HG03342 (cell line): ENCODE data around the gene RNF31.

Experiments
- ATAC-seq: cut with Tn5 transposase; IDR thresholded peaks from one replicate; pipeline ENCODE4 v1.9.1; 2021; ENCODE audit warnings: mild to moderate bottlenecking, moderate library complexity; ENCODE audit not compliant: unreplicated experiment

Gene RNF31

GRCh38 chr14:24137529-24138395 lies 9.5 kb upstream of the RNF31 start:
- ATAC-seq, result no peak

GRCh38 chr14:24138396-24139271 lies 8.7 kb upstream of the RNF31 start:
- no peak for ATAC-seq

GRCh38 chr14:24139272-24139934 lies 7.9 kb upstream of the RNF31 start:
- ATAC-seq, result no peak

- peak; percentile 82 for ATAC-seq
These were observed 6.0 kb upstream of the RNF31 start, which contains the start of gene EMC9 for GRCh38 chr14:24141097-24141880. TSS of gene EMC9 (minus strand) at chr14:24141591. CDS start at chr14:24141304, 287 bp downstream.

GRCh38 chr14:24143511-24143910 lies 3.8 kb upstream of the RNF31 start:
- no peak for ATAC-seq

GRCh38 chr14:24144451-24144850 lies 2.8 kb upstream of the RNF31 start:
- no peak for ATAC-seq

- ATAC-seq, result no peak
These were observed 2.1 kb upstream of the RNF31 start for GRCh38 chr14:24145219-24145618.

- ATAC-seq, result no peak
These were observed 1.4 kb upstream of the RNF31 start for GRCh38 chr14:24145690-24146452.

GRCh38 chr14:24146453-24146977 lies 783 bp upstream of the RNF31 start, which contains the start of gene PSME2:
TSS of gene PSME2 (minus strand) at chr14:24146610. CDS start at chr14:24146581, 29 bp downstream.
- ATAC-seq, result peak; percentile 55

- no peak for ATAC-seq
These were observed 597 bp downstream of the RNF31 start for GRCh38 chr14:24147761-24148428.

- no peak for ATAC-seq
These were observed 2.1 kb downstream of the RNF31 start for GRCh38 chr14:24149302-24149969.

GRCh38 chr14:24150061-24150460 lies 2.8 kb downstream of the RNF31 start:
- ATAC-seq, result no peak

GRCh38 chr14:24150567-24150966 lies 3.3 kb downstream of the RNF31 start:
- no peak for ATAC-seq

- no peak for ATAC-seq
These were observed 3.7 kb downstream of the RNF31 start for GRCh38 chr14:24150993-24151392.

- no peak for ATAC-seq
These were observed 4.2 kb downstream of the RNF31 start for GRCh38 chr14:24151404-24152080.

- ATAC-seq, result no peak
These were observed 7.8 kb downstream of the RNF31 start for GRCh38 chr14:24155100-24155499.

GRCh38 chr14:24156840-24157239 lies 9.5 kb downstream of the RNF31 start:
- ATAC-seq, result no peak

- ATAC-seq, result no peak
These were observed 10.0 kb downstream of the RNF31 start for GRCh38 chr14:24157331-24157730.
